SK-N-SH (cell line): ENCODE measurements around the gene ROMO1.

ENCODE experiments used
- CHD2 ChIP-seq: fragments of 150-350 bp; IDR thresholded peaks from 2 replicates; pipeline ENCODE4 v1.6.1; 2018; ENCODE audit warnings: low read length; ENCODE audit not compliant: partially characterized antibody
- TAF1 ChIP-seq: IDR thresholded peaks from 2 replicates; pipeline ENCODE4 v1.6.1; 2012; ENCODE audit warnings: low read depth, mild to moderate bottlenecking, low read length, moderate library complexity, borderline replicate concordance
- TEAD4 ChIP-seq: IDR thresholded peaks from 2 replicates; pipeline ENCODE4 v1.4.0; 2012; ENCODE audit warnings: mild to moderate bottlenecking, borderline replicate concordance; ENCODE audit not compliant: insufficient read depth
- YY1 ChIP-seq: IDR thresholded peaks from 2 replicates; pipeline ENCODE4 v1.4.0; 2012; ENCODE audit warnings: low read depth, mild to moderate bottlenecking
- TF ChIP-seq, protein P1 (sequence below): fragments of 200-600 bp; sonication (generic); IDR thresholded peaks from 2 replicates; pipeline ENCODE4 v1.6.1; 2017; ENCODE audit warnings: antibody characterized with exemption, mild to moderate bottlenecking, moderate library complexity
- TF ChIP-seq, protein P2 (sequence below): IDR thresholded peaks from 2 replicates; pipeline ENCODE4 v1.6.1; 2012; ENCODE audit warnings: mild to moderate bottlenecking, low read depth, low read length, moderate library complexity

DNA sequence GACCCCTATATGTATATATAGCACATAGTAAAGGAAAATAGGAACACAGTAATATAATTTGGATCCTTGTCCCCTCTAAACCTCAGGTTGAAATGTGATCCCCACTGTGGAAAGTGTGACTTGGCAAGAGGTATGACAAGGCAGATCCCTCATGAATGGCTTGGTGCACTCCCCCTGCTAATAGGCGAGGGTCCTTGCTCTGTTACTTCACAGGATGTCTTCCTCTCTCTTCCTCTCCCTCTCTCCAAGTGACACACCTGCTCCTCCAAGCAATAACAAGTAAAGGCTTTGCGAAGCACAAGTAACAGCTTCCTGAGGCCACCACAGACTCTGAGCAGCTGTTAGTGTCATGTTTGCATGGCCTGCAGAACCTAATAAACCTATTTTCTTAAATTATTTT is 16.4 kb downstream of the ROMO1 start:
- TF ChIP-seq, protein P1, sequence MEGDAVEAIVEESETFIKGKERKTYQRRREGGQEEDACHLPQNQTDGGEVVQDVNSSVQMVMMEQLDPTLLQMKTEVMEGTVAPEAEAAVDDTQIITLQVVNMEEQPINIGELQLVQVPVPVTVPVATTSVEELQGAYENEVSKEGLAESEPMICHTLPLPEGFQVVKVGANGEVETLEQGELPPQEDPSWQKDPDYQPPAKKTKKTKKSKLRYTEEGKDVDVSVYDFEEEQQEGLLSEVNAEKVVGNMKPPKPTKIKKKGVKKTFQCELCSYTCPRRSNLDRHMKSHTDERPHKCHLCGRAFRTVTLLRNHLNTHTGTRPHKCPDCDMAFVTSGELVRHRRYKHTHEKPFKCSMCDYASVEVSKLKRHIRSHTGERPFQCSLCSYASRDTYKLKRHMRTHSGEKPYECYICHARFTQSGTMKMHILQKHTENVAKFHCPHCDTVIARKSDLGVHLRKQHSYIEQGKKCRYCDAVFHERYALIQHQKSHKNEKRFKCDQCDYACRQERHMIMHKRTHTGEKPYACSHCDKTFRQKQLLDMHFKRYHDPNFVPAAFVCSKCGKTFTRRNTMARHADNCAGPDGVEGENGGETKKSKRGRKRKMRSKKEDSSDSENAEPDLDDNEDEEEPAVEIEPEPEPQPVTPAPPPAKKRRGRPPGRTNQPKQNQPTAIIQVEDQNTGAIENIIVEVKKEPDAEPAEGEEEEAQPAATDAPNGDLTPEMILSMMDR: no peak
- no peak for TF ChIP-seq YY1
- TF ChIP-seq, protein P2, sequence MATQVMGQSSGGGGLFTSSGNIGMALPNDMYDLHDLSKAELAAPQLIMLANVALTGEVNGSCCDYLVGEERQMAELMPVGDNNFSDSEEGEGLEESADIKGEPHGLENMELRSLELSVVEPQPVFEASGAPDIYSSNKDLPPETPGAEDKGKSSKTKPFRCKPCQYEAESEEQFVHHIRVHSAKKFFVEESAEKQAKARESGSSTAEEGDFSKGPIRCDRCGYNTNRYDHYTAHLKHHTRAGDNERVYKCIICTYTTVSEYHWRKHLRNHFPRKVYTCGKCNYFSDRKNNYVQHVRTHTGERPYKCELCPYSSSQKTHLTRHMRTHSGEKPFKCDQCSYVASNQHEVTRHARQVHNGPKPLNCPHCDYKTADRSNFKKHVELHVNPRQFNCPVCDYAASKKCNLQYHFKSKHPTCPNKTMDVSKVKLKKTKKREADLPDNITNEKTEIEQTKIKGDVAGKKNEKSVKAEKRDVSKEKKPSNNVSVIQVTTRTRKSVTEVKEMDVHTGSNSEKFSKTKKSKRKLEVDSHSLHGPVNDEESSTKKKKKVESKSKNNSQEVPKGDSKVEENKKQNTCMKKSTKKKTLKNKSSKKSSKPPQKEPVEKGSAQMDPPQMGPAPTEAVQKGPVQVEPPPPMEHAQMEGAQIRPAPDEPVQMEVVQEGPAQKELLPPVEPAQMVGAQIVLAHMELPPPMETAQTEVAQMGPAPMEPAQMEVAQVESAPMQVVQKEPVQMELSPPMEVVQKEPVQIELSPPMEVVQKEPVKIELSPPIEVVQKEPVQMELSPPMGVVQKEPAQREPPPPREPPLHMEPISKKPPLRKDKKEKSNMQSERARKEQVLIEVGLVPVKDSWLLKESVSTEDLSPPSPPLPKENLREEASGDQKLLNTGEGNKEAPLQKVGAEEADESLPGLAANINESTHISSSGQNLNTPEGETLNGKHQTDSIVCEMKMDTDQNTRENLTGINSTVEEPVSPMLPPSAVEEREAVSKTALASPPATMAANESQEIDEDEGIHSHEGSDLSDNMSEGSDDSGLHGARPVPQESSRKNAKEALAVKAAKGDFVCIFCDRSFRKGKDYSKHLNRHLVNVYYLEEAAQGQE: no peak
- no peak for TF ChIP-seq TEAD4
- no peak for TF ChIP-seq CHD2
- no peak for TF ChIP-seq TAF1
